NCI-H524 (cell line): Measurements from ENCODE around the gene SAMD1.

Experiments used
- DNase-seq, 2 experiments: peaks; one replicate each; lab custom pipeline; 2025; lab: John Stamatoyannopoulos, UW

SAMD1 gene

GRCh38 chr19:14089662-14090508 lies 666 bp downstream of the SAMD1 start:
- DNase-seq = peak in 1 of 2 experiments; percentile 62

- DNase-seq = no peak
These were observed 1.2 kb downstream of the SAMD1 start for GRCh38 chr19:14089412-14089661.

- DNase-seq = no peak
These were observed 1.7 kb downstream of the SAMD1 start for GRCh38 chr19:14088634-14089411.

- DNase-seq = no peak
These were observed 4.5 kb downstream of the SAMD1 start for GRCh38 chr19:14086098-14086497.

- no peak for DNase-seq
These were observed 5.1 kb downstream of the SAMD1 start, which contains the start of gene C19orf67 for GRCh38 chr19:14085309-14085995. Gene C19orf67, minus strand, starts transcription at chr19:14085783. Its CDS starts 156 bp downstream, at chr19:14085627.

- no peak for DNase-seq
These were observed 7.9 kb downstream of the SAMD1 start for GRCh38 chr19:14082675-14082960.

GRCh38 chr19:14081797-14082674 lies 8.5 kb downstream of the SAMD1 start:
- no peak for DNase-seq

GRCh38 chr19:14080887-14081796 lies 9.4 kb downstream of the SAMD1 start:
- DNase-seq = peak; percentile 99 to 100

- no peak for DNase-seq
These were observed 12.1 kb downstream of the SAMD1 start for GRCh38 chr19:14078411-14078810.

- DNase-seq = peak; percentile 32 to 61
These were observed 16.4 kb downstream of the SAMD1 start for GRCh38 chr19:14073925-14074838.

- DNase-seq = peak; percentile 60 to 77
These were observed 17.2 kb downstream of the SAMD1 start for GRCh38 chr19:14073261-14073924.

- DNase-seq = peak in 1 of 2 experiments; percentile 52
These were observed 17.9 kb downstream of the SAMD1 start, which contains the start of gene MISP3 for GRCh38 chr19:14072535-14073260. Gene MISP3, plus strand, starts transcription at chr19:14072786. Its CDS starts 524 bp downstream, at chr19:14073310.

GRCh38 chr19:14070268-14071050 lies 20.1 kb downstream of the SAMD1 start:
- no peak for DNase-seq

- DNase-seq = no peak
These were observed 24.4 kb downstream of the SAMD1 start for GRCh38 chr19:14066134-14066533.

- no peak for DNase-seq
These were observed 27.4 kb downstream of the SAMD1 start for GRCh38 chr19:14063105-14063504.

- DNase-seq = no peak
These were observed 28.0 kb downstream of the SAMD1 start for GRCh38 chr19:14062558-14062855.

- no peak for DNase-seq
These were observed 28.6 kb downstream of the SAMD1 start, which contains the start of gene PALM3 for GRCh38 chr19:14061751-14062557. Gene PALM3, minus strand, starts transcription at chr19:14062076. Its CDS starts 96 bp downstream, at chr19:14061980.
